Osteoblast (primary cell): ENCODE results near the gene TTC32. TPM values are rescaled to one million over a fixed set of nuclear protein-coding genes. Genes with fewer than 3 reads are reported as not detected.
A peak's percentile ranks its signal among the peaks of the same experiment; 100 is the strongest.

Experiments
- DNase-seq: peaks from one replicate; pipeline ENCODE4 v3.0.0; 2011; ENCODE audit warnings: low spot score, mixed read lengths; ENCODE audit not compliant: insufficient read length; ENCODE audit errors: missing footprints
- H2AFZ ChIP-seq: 2 replicates; pipeline ENCODE4 v1.6.0; 2011; ENCODE audit warnings: mild to moderate bottlenecking, low read length
- H3K27ac ChIP-seq: 2 replicates; pipeline ENCODE4 v1.5.1; 2011; ENCODE audit warnings: mild to moderate bottlenecking, low read depth, low read length, moderate library complexity
- H3K27me3 ChIP-seq: 2 replicates; pipeline ENCODE4 v1.6.0; 2012; ENCODE audit warnings: mild to moderate bottlenecking, control low read depth, inconsistent platforms, low read length, moderate library complexity; ENCODE audit not compliant: insufficient read depth
- H3K36me3 ChIP-seq: 2 replicates; pipeline ENCODE4 v1.5.1; 2011; ENCODE audit warnings: mild to moderate bottlenecking, low read length, control low read depth, moderate library complexity; ENCODE audit not compliant: insufficient read depth
- H3K4me1 ChIP-seq: 2 replicates; pipeline ENCODE4 v1.5.1; 2011; ENCODE audit warnings: mild to moderate bottlenecking, low read length, control low read depth, moderate library complexity; ENCODE audit not compliant: insufficient read depth
- H3K4me2 ChIP-seq: 2 replicates; pipeline ENCODE4 v1.6.0; 2011; ENCODE audit warnings: mild to moderate bottlenecking, low read length; ENCODE audit not compliant: insufficient read depth
- H3K4me3 ChIP-seq: fragments of 200-600 bp; sonication (generic); 3 replicates; pipeline ENCODE4 v1.5.1; 2012; ENCODE audit warnings: mild to moderate bottlenecking, low read length, inconsistent platforms; ENCODE audit not compliant: insufficient read depth
- H3K79me2 ChIP-seq: 2 replicates; pipeline ENCODE4 v1.6.0; 2012; ENCODE audit warnings: mild to moderate bottlenecking, low read length, control low read depth, inconsistent platforms; ENCODE audit not compliant: insufficient read depth
- H3K9me3 ChIP-seq: 2 replicates; pipeline ENCODE4 v1.5.1; 2011; ENCODE audit warnings: low read depth, low read length, control low read depth
- H4K20me1 ChIP-seq: 2 replicates; pipeline ENCODE4 v1.6.0; 2012; ENCODE audit warnings: mild to moderate bottlenecking, low read length, control low read depth; ENCODE audit not compliant: insufficient read depth
- total RNA-seq: library from RNA; depleted of rRNA; stranded (reverse); fragments of >200 nt; gene quantifications from 2 replicates; pipeline ENCODE4 v1.2.3, GENCODE V29; 2012
- TF ChIP-seq, protein P1 (sequence below): IDR thresholded peaks from 2 replicates; pipeline ENCODE4 v1.5.1; 2011; ENCODE audit warnings: mild to moderate bottlenecking, low read depth, low read length, moderate library complexity; ENCODE audit errors: extremely low read depth

Gene TTC32
- total RNA-seq, 1 donor = 14.8 TPM

DNA sequence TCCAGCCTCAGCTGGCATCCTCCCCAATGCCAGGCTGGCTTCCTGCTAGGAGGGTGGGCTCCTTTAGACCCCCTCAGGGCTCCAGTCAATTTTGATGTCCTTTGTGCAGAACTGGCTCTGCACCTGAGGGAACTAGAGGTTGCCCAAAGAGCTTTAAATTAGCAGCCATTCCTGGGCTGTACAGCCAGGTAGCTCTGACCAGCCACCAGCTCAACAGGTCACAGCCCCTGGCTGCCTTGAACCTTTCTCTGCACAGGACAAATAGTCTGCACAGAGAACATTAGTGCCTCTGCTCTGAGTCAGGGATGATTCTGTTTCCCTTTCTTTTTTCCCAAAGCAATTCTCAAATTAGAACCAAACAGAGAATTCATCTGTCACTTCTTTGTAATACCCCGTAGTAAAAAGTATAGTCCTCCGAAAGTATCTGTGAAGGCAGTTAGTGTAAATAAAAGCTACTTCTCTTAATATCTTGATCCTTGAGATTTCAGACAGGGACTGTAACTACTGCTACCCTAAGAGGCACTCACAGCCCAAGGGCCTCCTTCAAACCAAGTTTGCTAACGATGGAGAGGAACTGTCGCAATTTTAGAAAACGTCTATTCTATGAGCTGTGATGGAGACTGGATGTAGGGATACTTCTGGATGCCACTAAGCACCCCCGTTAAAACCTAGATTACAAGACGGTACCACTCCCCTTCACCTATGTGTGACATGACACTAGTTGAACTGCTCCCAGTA, 3.0 kb downstream of the TTC32 start:
- Histone ChIP-seq H2AFZ (peak overlapping the region; percentile 52), H3K4me2 (peak overlapping the region; percentile 73), H4K20me1 (peaks cover 4% of the 10 kb centered on the region), H3K4me1 (peaks cover 31% of the 10 kb centered on the region), H3K79me2 (peaks cover 64% of the 10 kb centered on the region), H3K27ac (peak overlapping the region; percentile 40), H3K9me3 (no peaks in the 10 kb centered on the region), H3K27me3 (no peaks in the 10 kb centered on the region), H3K4me3 (peak overlapping the region; percentile 50), H3K36me3 (no peaks in the 10 kb centered on the region)
- TF ChIP-seq, protein P1, sequence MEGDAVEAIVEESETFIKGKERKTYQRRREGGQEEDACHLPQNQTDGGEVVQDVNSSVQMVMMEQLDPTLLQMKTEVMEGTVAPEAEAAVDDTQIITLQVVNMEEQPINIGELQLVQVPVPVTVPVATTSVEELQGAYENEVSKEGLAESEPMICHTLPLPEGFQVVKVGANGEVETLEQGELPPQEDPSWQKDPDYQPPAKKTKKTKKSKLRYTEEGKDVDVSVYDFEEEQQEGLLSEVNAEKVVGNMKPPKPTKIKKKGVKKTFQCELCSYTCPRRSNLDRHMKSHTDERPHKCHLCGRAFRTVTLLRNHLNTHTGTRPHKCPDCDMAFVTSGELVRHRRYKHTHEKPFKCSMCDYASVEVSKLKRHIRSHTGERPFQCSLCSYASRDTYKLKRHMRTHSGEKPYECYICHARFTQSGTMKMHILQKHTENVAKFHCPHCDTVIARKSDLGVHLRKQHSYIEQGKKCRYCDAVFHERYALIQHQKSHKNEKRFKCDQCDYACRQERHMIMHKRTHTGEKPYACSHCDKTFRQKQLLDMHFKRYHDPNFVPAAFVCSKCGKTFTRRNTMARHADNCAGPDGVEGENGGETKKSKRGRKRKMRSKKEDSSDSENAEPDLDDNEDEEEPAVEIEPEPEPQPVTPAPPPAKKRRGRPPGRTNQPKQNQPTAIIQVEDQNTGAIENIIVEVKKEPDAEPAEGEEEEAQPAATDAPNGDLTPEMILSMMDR = no peak
- DNase-seq = no peak

DNA sequence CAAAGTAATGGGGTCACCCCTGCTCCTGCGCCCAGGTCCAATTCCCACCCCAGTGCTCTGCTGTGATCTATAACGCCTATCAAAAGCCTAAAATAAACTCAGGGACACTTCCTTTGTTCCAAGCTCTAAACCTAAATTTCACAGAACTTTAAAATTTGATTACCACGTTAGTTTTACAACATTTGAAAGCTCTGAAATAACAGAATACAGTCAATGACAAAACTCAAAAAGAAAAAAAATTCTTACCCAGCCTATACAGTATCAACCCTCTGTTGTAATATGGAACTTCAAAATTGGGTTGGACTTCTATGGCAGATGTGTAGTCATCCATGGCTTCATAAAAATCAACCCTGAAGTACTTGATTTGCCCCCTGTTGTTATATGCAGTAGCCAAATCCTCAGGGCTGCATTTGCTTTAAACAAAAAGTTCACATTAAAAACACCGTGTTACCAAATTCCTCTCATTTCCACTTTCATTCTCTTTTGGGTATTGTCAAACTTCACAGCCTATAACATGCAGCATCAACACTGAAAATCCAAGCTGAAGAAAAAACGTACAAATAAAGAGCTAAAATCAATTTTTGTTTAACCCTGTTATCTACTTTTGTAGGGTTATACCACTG, 4.0 kb downstream of the TTC32 start:
- no peak for DNase-seq
- H3K79me2 ChIP-seq = peaks cover 69% of the 10 kb centered on the region
- H3K4me3 ChIP-seq = peak overlapping the region; percentile 50

DNA sequence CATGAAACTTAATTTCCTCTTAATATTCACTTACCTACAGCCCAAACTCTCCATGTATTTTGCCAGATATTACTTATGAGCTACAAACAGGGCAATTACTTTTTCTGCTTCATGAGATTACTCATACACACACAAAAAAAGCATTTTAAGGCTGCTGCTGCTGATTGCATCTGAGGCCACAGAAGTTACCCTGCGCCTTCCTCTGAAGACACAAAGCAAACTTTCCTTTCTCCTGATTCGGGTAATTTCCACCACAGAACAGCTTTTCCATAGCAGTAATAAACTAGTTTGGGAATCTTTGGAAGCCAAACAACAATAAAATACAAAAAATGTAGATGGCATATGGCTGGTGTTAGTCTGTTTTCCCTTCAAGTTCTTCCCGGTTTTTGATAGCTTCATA, 6.2 kb downstream of the TTC32 start:
- no peak for DNase-seq
- Histone ChIP-seq H3K36me3 (no peaks in the 10 kb centered on the region), H4K20me1 (peaks cover 4% of the 10 kb centered on the region), H3K4me1 (peaks cover 18% of the 10 kb centered on the region), H2AFZ (peak overlapping the region; percentile 33), H3K27ac (no peak overlapping the region), H3K9me3 (no peaks in the 10 kb centered on the region), H3K27me3 (no peaks in the 10 kb centered on the region), H3K79me2 (peaks cover 60% of the 10 kb centered on the region), H3K4me2 (peak overlapping the region; percentile 16), H3K4me3 (no peak overlapping the region)
- TF ChIP-seq, protein P1 = no peak

More for the DNA sequence above, 4.0 kb downstream of the TTC32 start:
- Histone ChIP-seq H4K20me1 (peaks cover 4% of the 10 kb centered on the region), H3K27ac (no peak overlapping the region), H3K36me3 (no peaks in the 10 kb centered on the region), H3K9me3 (no peaks in the 10 kb centered on the region), H2AFZ (no peak overlapping the region), H3K27me3 (no peaks in the 10 kb centered on the region), H3K4me2 (peak overlapping the region; percentile 73), H3K4me1 (peaks cover 24% of the 10 kb centered on the region)
- TF ChIP-seq, protein P1 = no peak

DNA sequence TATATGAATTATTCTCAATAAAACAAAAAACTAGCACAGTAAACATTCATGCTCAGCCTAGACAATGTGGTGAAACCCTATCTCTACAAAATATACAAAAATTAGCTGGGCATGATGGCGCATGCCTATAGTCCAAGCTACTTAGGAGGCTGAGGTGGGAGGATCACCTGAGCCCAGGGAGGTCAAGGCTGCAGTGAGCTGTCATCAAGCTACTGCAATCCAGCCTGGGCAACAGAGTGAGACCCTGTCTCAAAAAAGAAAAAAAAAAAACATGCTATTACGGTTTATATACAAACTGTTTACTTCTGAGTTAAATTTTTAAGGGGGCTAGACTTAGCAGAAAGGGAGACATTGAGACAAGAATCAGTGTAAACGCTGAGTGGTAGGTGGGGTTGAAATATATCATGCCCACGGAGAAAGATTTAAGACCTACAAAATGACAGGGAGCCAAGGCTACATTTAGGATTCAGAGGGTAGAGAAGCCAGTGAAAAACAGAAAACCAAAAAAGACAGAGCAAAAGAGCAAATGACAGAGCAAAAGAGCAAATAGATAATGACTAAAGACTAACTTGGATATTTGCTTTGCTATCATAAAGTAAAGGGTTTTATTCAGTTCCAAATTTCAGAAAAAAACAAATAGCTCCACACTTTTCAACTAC, 7.5 kb downstream of the TTC32 start:
- Histone ChIP-seq H3K79me2 (peaks cover 51% of the 10 kb centered on the region), H3K4me3 (no peak overlapping the region), H3K27me3 (no peaks in the 10 kb centered on the region), H3K4me2 (no peak overlapping the region), H3K27ac (no peak overlapping the region), H3K36me3 (no peaks in the 10 kb centered on the region), H3K4me1 (peaks cover 15% of the 10 kb centered on the region), H4K20me1 (peaks cover 4% of the 10 kb centered on the region), H3K9me3 (no peaks in the 10 kb centered on the region), H2AFZ (no peak overlapping the region)
- DNase-seq = no peak
- TF ChIP-seq, protein P1 = no peak
